ENCODE measurements around the gene TLK1.

Gene TLK1

DNA sequence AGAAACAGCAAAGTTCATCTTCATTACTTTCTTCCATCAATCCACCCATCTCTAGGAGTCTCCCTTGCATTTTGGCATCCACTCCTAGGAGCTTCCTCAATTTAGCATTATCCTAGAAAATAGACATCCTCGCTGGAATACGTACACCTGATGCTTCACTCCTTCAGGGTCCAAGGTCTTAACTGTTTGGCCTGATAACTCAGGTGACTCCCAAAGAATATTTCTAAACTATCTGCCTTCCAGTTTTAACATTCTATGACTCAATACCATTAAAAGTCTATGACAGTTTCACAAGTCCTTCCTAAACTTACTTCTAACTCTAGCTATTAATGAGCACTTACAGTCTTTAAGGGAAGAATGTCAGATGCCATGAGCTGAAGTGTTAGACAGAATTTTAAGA is 26.5 kb upstream of the TLK1 start:
- 92 to 93% methylated on average over 2 of the region's 2 CpGs for WGBS, 2 experiments (ENCODE audit: insufficient coverage in 2 of 2)
- H3K36me3 ChIP-seq (ENCODE audit: control insufficient read depth, insufficient read depth, low read length) = no peaks in the 10 kb centered on the region
- no peak overlapping the region for H3K4me3 ChIP-seq (ENCODE audit: extremely low read depth, insufficient read depth, low read length, poor library complexity, severe bottlenecking)

DNA sequence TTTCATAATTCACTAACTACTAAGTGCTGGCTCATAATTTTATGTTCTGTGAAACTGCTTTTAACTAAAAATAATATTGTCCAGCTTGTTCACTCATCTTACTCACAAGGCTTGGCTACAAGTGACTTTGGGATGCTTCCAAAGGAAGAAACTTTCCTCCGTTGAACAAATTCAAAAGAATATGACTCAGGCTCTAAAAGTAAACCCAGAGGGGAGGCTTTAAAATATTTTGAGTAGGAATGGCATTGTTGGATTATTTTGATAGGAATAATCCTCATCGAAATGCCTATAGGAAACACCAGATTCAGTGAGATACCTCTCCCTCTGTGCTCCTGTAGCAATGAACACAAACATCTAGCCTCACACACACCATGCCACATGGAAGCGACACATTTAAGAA is 25.2 kb upstream of the TLK1 start:
- H3K27ac ChIP-seq (ENCODE audit: low read depth, low read length, severe bottlenecking) = no peak overlapping the region
- H3K4me1 ChIP-seq (ENCODE audit: control insufficient read depth, insufficient read depth, low read length, poor library complexity, severe bottlenecking) = no peaks in the 10 kb centered on the region
- no CpG with 5 or more reads among the region's 3 CpGs for WGBS, 2 experiments (ENCODE audit: insufficient coverage in 2 of 2)
- H3K4me3 ChIP-seq (ENCODE audit: extremely low read depth, insufficient read depth, low read length, poor library complexity, severe bottlenecking) = no peak overlapping the region
- no peaks in the 10 kb centered on the region for H3K9me3 ChIP-seq (ENCODE audit: control insufficient read depth, low read length)
- H3K36me3 ChIP-seq (ENCODE audit: control insufficient read depth, insufficient read depth, low read length) = no peaks in the 10 kb centered on the region

More for the DNA sequence above, 26.5 kb upstream of the TLK1 start:
- H3K27ac ChIP-seq (ENCODE audit: low read depth, low read length, severe bottlenecking) = no peak overlapping the region
- H3K9me3 ChIP-seq (ENCODE audit: control insufficient read depth, low read length) = no peaks in the 10 kb centered on the region
- no peaks in the 10 kb centered on the region for H3K4me1 ChIP-seq (ENCODE audit: control insufficient read depth, insufficient read depth, low read length, poor library complexity, severe bottlenecking)

DNA sequence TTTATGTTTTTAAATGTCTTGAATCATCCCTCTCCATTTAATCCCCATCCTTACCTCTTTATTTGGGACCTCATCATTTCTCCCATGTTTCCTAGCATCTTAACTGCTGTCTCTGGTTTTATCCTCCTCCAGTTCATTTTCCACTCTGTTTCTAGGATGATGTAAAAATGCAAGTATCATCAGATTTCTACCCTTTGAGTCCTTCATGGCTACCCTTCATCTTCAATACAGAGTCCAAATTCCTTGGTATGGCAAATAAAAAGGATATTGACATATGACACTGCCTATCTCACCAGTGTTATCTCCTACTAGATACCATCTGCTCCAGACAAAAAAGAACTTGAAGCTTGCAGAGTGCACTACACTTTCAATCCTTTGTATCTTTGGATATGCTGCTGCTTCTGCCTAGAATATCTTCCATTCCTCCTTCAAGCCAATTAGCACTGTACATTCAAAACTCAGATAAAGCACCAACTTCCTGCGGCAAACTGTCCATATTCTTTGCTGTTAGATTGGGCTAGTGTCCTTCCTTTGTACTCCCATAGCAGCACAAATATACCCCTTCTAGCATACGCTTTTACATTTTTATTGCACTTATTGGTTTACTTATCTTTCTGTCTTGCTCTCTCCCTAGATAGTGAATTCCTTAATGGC is 24.6 kb upstream of the TLK1 start:
- Histone ChIP-seq H3K27ac (ENCODE audit: low read depth, low read length, severe bottlenecking) (no peak overlapping the region), H3K4me3 (ENCODE audit: extremely low read depth, insufficient read depth, low read length, poor library complexity, severe bottlenecking) (no peak overlapping the region)
- WGBS, 2 experiments (ENCODE audit: insufficient coverage in 2 of 2) = 92 to 96% methylated on average over 1 to 2 of the region's 2 CpGs

DNA sequence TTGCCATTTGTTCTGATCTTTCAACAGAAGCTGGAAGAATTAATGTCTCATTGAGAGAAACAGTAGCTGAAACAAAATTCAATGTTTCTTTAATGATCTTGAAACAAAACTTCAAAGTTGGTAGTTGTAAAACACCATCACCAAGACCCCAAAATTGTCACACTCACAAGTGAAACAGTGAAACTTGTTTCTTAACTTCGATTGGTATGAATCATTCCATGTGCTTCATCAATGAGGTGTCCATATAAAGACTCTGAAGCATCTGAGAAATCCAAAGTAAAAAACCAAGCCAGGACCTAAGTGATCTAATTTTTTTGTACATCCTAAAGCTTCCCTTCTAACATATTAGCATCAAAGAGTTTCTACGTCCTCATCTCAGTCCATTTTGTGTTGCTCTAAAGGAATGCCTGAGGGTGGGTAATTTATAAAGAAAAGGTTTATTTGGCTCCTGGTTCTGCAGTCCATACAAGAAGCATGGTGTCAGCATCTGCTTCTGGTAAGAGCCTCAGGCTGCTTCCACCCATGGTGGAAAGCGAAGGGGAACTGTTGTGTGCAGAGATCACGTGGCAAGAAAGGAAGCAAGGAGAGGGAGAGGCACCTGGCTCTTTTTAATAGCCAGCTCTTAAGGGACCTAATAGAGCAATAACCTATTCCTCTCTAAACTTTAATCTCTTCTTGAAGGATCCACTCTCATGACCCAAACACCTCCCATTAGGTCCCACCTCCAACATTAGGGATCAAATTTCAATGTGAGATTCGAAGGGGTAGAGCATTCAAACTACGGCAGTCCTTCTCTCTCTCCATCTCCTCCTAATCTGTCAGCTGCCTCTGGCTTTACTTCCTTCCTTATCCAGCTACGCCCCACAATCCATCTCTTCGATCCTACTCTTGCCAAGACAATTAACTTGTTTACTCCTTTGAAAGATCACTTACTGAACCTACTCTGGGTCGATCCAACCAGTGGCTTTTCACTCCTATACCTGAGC is 20.7 kb upstream of the TLK1 start:
- Histone ChIP-seq H3K4me3 (ENCODE audit: extremely low read depth, insufficient read depth, low read length, poor library complexity, severe bottlenecking) (no peak overlapping the region), H3K36me3 (ENCODE audit: control insufficient read depth, insufficient read depth, low read length) (no peaks in the 10 kb centered on the region), H3K27ac (ENCODE audit: low read depth, low read length, severe bottlenecking) (no peak overlapping the region), H3K4me1 (ENCODE audit: control insufficient read depth, insufficient read depth, low read length, poor library complexity, severe bottlenecking) (no peaks in the 10 kb centered on the region), H3K9me3 (ENCODE audit: control insufficient read depth, low read length) (no peaks in the 10 kb centered on the region)
- 76 to 95% methylated on average over 4 to 6 of the region's 9 CpGs for WGBS, 2 experiments (ENCODE audit: insufficient coverage in 2 of 2)

More for the DNA sequence above, 24.6 kb upstream of the TLK1 start:
- H3K4me1 ChIP-seq (ENCODE audit: control insufficient read depth, insufficient read depth, low read length, poor library complexity, severe bottlenecking) = no peaks in the 10 kb centered on the region
- no peaks in the 10 kb centered on the region for H3K36me3 ChIP-seq (ENCODE audit: control insufficient read depth, insufficient read depth, low read length)
- no peaks in the 10 kb centered on the region for H3K9me3 ChIP-seq (ENCODE audit: control insufficient read depth, low read length)

DNA sequence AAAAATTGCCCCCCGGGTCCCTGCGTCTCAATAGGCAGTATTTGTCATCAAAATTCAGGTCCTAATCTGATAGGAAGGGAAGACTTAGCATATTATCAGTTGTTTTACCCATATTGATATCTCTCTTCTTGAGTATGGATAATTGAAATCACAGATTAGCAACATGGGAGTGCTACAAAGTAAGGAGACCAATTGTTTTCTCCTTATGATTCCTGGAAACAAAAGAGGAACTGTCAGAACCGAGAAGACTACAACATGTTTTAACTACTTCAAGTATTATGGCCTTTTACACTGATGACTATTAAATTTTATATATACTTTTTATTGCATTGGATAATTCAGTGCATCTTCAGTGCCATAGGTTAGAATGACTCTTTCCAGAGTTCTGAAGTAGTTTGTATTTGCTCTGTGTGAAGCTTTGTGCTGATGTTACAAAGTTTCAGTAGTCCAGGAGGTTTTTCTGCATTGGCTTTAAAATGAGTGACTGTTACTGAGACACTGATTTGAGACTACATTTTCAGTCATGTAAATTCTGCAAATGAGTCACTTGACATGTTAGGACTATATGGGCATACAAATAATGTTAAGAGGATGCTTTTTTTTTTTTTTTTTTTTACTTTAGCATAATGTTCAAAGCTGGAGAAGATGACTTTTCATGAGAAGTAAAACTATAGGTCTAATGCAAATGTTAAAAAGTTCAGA is 19.7 kb upstream of the TLK1 start:
- Histone ChIP-seq H3K36me3 (ENCODE audit: control insufficient read depth, insufficient read depth, low read length) (no peaks in the 10 kb centered on the region), H3K9me3 (ENCODE audit: control insufficient read depth, low read length) (no peaks in the 10 kb centered on the region), H3K4me1 (ENCODE audit: control insufficient read depth, insufficient read depth, low read length, poor library complexity, severe bottlenecking) (no peaks in the 10 kb centered on the region), H3K4me3 (ENCODE audit: extremely low read depth, insufficient read depth, low read length, poor library complexity, severe bottlenecking) (no peak overlapping the region), H3K27ac (ENCODE audit: low read depth, low read length, severe bottlenecking) (no peak overlapping the region)
- no CpG with 5 or more reads among the region's 3 CpGs for WGBS, 2 experiments (ENCODE audit: insufficient coverage in 2 of 2)

DNA sequence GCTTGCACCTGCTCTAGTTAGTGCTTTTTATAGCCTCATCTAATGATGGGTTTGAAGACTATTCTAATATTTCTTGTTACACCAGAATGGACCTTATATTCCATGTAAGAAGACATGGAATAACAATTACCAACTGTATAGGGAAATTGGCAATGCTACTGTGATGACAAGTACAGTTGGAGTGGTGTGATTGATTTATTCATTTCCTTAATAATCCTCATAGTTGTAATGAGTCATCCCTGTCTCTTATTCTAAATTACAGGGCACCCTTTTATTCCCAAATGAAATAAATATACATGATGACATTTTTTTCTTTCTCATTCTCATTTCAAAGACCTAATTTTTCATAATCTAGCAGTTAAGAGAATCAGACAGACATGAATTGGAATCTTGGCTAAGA is 18.3 kb upstream of the TLK1 start:
- Histone ChIP-seq H3K27ac (ENCODE audit: low read depth, low read length, severe bottlenecking) (no peak overlapping the region), H3K4me3 (ENCODE audit: extremely low read depth, insufficient read depth, low read length, poor library complexity, severe bottlenecking) (no peak overlapping the region), H3K36me3 (ENCODE audit: control insufficient read depth, insufficient read depth, low read length) (no peaks in the 10 kb centered on the region), H3K4me1 (ENCODE audit: control insufficient read depth, insufficient read depth, low read length, poor library complexity, severe bottlenecking) (no peaks in the 10 kb centered on the region), H3K9me3 (ENCODE audit: control insufficient read depth, low read length) (no peaks in the 10 kb centered on the region)

DNA sequence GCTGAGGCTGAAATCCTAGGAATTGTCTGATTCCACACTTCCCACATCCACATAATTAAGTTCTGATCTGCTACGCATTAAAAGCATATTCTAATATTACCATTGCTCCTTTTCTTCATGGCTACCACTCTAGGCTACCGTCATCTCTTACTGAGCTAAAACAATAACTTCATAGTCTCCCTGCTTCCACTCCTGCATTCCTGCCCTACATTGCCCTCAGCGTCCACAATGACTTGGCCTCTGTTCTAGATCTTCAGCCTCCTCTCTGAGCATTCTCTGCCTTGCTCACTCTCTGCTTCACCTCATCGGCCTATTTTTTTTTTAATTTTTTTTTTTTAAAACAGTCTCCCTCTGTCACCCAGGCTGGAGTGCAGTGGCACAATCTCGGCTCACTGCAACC is 15.8 kb upstream of the TLK1 start:
- no peaks in the 10 kb centered on the region for H3K4me1 ChIP-seq (ENCODE audit: control insufficient read depth, insufficient read depth, low read length, poor library complexity, severe bottlenecking)
- H3K4me3 ChIP-seq (ENCODE audit: extremely low read depth, insufficient read depth, low read length, poor library complexity, severe bottlenecking) = no peak overlapping the region
- 87 to 94% methylated on average over 3 to 4 of the region's 5 CpGs for WGBS, 2 experiments (ENCODE audit: insufficient coverage in 2 of 2)
- no peaks in the 10 kb centered on the region for H3K9me3 ChIP-seq (ENCODE audit: control insufficient read depth, low read length)
- H3K27ac ChIP-seq (ENCODE audit: low read depth, low read length, severe bottlenecking) = no peak overlapping the region
- no peaks in the 10 kb centered on the region for H3K36me3 ChIP-seq (ENCODE audit: control insufficient read depth, insufficient read depth, low read length)

DNA sequence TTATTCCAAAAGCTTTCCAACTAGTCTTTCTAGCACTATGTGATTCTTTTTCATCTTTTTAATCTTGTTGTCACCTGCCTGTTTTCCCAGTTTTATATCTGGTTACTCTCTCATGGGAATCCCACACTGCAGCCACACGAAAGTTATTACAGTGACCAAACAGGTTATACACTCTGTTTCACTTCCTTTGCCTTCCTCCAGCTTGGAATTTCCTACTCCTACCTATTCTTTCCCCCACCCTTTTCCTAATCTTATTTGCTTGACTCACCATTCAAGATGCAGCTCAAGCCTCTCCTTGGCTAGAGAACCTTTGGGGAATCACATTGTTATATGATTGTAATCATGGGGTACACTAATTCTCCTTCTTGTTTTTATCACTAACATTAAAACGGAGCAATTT is 13.4 kb upstream of the TLK1 start:
- no peaks in the 10 kb centered on the region for H3K9me3 ChIP-seq (ENCODE audit: control insufficient read depth, low read length)
- no peak overlapping the region for H3K27ac ChIP-seq (ENCODE audit: low read depth, low read length, severe bottlenecking)
- H3K36me3 ChIP-seq (ENCODE audit: control insufficient read depth, insufficient read depth, low read length) = no peaks in the 10 kb centered on the region
- 80 to 100% methylated on average over 1 of the region's 2 CpGs for WGBS, 2 experiments (ENCODE audit: insufficient coverage in 2 of 2)
- no peak overlapping the region for H3K4me3 ChIP-seq (ENCODE audit: extremely low read depth, insufficient read depth, low read length, poor library complexity, severe bottlenecking)
- H3K4me1 ChIP-seq (ENCODE audit: control insufficient read depth, insufficient read depth, low read length, poor library complexity, severe bottlenecking) = no peaks in the 10 kb centered on the region

DNA sequence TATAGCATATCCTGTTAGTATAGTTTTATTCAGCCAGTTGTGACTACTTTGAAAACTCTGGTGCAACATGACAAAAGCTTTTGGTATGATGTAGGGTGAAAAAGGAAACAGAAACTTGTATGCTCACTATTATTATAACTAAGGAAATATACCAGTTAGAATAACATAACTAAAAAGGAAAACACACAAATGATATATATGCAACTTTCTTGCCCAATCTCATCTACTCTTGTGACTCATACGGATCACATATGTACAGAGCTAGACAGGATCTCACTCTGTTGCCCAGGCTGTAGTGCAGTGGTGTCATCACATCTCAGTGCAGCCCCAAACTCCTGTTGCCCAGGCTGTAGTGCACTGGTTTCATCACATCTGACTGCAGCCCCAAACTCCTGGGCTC is 12.4 kb upstream of the TLK1 start:
- no peaks in the 10 kb centered on the region for H3K36me3 ChIP-seq (ENCODE audit: control insufficient read depth, insufficient read depth, low read length)
- 100% methylated on average over 1 of the region's 1 CpG for WGBS, 2 experiments (ENCODE audit: insufficient coverage in 2 of 2)
- H3K4me3 ChIP-seq (ENCODE audit: extremely low read depth, insufficient read depth, low read length, poor library complexity, severe bottlenecking) = no peak overlapping the region
- no peak overlapping the region for H3K27ac ChIP-seq (ENCODE audit: low read depth, low read length, severe bottlenecking)
- H3K4me1 ChIP-seq (ENCODE audit: control insufficient read depth, insufficient read depth, low read length, poor library complexity, severe bottlenecking) = no peaks in the 10 kb centered on the region
- H3K9me3 ChIP-seq (ENCODE audit: control insufficient read depth, low read length) = no peaks in the 10 kb centered on the region

DNA sequence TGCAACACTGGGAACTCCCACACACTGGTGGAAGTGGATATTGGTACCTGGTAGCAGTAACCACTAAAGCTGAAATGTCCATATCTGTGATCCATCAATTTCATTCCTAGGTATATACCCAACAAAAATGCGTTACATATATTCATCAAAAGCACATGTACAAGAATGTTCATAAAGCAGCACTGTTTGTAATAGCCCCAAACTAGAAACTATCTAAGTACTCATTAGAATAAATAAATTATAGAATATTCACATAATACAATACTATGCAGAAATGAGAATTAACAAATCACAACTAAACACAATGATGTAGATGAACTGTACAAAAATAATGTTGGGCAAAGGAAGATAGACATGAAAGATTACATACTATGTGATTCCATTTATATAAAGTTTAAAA is 11.1 kb upstream of the TLK1 start:
- Histone ChIP-seq H3K27ac (ENCODE audit: low read depth, low read length, severe bottlenecking) (no peak overlapping the region), H3K9me3 (ENCODE audit: control insufficient read depth, low read length) (no peaks in the 10 kb centered on the region), H3K4me3 (ENCODE audit: extremely low read depth, insufficient read depth, low read length, poor library complexity, severe bottlenecking) (no peak overlapping the region), H3K4me1 (ENCODE audit: control insufficient read depth, insufficient read depth, low read length, poor library complexity, severe bottlenecking) (no peaks in the 10 kb centered on the region), H3K36me3 (ENCODE audit: control insufficient read depth, insufficient read depth, low read length) (no peaks in the 10 kb centered on the region)
- WGBS, 2 experiments (ENCODE audit: insufficient coverage in 2 of 2) = no CpG with 5 or more reads among the region's 1 CpG

Data from mesodermal cell (in vitro differentiated cells).